IMR-90 (cell line): ENCODE data around the gene XYLB.

Source experiments
- CEBPB ChIP-seq: IDR thresholded peaks from 2 replicates; pipeline ENCODE4 v1.6.1; 2012; ENCODE audit warnings: low read depth, low read length, improper control_type of control experiment
- CHD1 ChIP-seq: IDR thresholded peaks from 2 replicates; pipeline ENCODE4 v1.6.1; 2012; ENCODE audit warnings: low read depth, low read length, improper control_type of control experiment
- CTCF ChIP-seq: conservative IDR thresholded peaks from 2 replicates; pipeline ENCODE4 v1.5.1; 2012; ENCODE audit warnings: mild to moderate bottlenecking, low read depth, low read length, improper control_type of control experiment
- MAFK ChIP-seq: IDR thresholded peaks from 2 replicates; pipeline ENCODE4 v1.6.1; 2012; ENCODE audit warnings: low read depth, low read length, improper control_type of control experiment
- MXI1 ChIP-seq: IDR thresholded peaks from 2 replicates; pipeline ENCODE4 v1.6.1; 2012; ENCODE audit warnings: low read depth, mild to moderate bottlenecking, low read length, moderate library complexity, borderline replicate concordance
- POLR2A ChIP-seq: IDR thresholded peaks from 2 replicates; pipeline ENCODE4 v1.6.1; 2012; ENCODE audit warnings: mild to moderate bottlenecking, low read depth, low read length
- RAD21 ChIP-seq: IDR thresholded peaks from 2 replicates; pipeline ENCODE4 v1.6.1; 2012; ENCODE audit warnings: low read length, improper control_type of control experiment
- RFX5 ChIP-seq: IDR thresholded peaks from 2 replicates; pipeline ENCODE4 v1.8.0; 2012; ENCODE audit warnings: low read depth, mild to moderate bottlenecking, low read length, moderate library complexity
- SMC3 ChIP-seq: fragments of 150-350 bp; IDR thresholded peaks from 2 replicates; pipeline ENCODE4 v1.6.1; 2016; ENCODE audit warnings: low read depth, mild to moderate bottlenecking, antibody characterized with exemption, low read length, moderate library complexity

- no peak for TF ChIP-seq CTCF
- no peak for TF ChIP-seq RAD21
- no peak for TF ChIP-seq MAFK
- no peak for TF ChIP-seq MXI1
- no peak for TF ChIP-seq CEBPB
- TF ChIP-seq POLR2A: no peak
- TF ChIP-seq RFX5: no peak
- no peak for TF ChIP-seq CHD1
- TF ChIP-seq SMC3: no peak
Measured at GRCh38 chr3:38362825-38363224, 16.2 kb downstream of the XYLB start.
